HG02884 (cell line): Measurements from ENCODE around the gene LRRC27.

ENCODE experiments used
- ATAC-seq: cut with Tn5 transposase; IDR thresholded peaks from one replicate; pipeline ENCODE4 v1.9.1; 2021; ENCODE audit warnings: mild to moderate bottlenecking, moderate library complexity; ENCODE audit not compliant: unreplicated experiment

LRRC27 gene

GRCh38 chr10:132354356-132355094, 22.5 kb downstream of the LRRC27 start:
- no peak for ATAC-seq

- no peak for ATAC-seq
Observed at GRCh38 chr10:132355297-132355696, 23.3 kb downstream of the LRRC27 start.

GRCh38 chr10:132355754-132356153, 23.8 kb downstream of the LRRC27 start:
- ATAC-seq: no peak

GRCh38 chr10:132356621-132357195, 24.7 kb downstream of the LRRC27 start:
- ATAC-seq: no peak

- no peak for ATAC-seq
Observed at GRCh38 chr10:132357286-132358058, 25.5 kb downstream of the LRRC27 start.

- no peak for ATAC-seq
Observed at GRCh38 chr10:132359305-132360040, 27.5 kb downstream of the LRRC27 start.

- ATAC-seq: no peak
Observed at GRCh38 chr10:132360766-132361447, 28.9 kb downstream of the LRRC27 start.

GRCh38 chr10:132361581-132362101, 29.6 kb downstream of the LRRC27 start:
- ATAC-seq: no peak

- no peak for ATAC-seq
Observed at GRCh38 chr10:132362151-132362611, 30.2 kb downstream of the LRRC27 start.

- ATAC-seq: no peak
Observed at GRCh38 chr10:132363376-132363775, 31.4 kb downstream of the LRRC27 start.

GRCh38 chr10:132363921-132364593, 32.1 kb downstream of the LRRC27 start:
- ATAC-seq: no peak

GRCh38 chr10:132364594-132364970, 32.6 kb downstream of the LRRC27 start:
- no peak for ATAC-seq

GRCh38 chr10:132365102-132365501, 33.1 kb downstream of the LRRC27 start:
- ATAC-seq: no peak

GRCh38 chr10:132366006-132366405, 34.0 kb downstream of the LRRC27 start:
- ATAC-seq: no peak

GRCh38 chr10:132366499-132366898, 34.5 kb downstream of the LRRC27 start:
- no peak for ATAC-seq

GRCh38 chr10:132368391-132368790, 36.4 kb downstream of the LRRC27 start:
- ATAC-seq: no peak

GRCh38 chr10:132368881-132369635, 37.1 kb downstream of the LRRC27 start:
- ATAC-seq: no peak

GRCh38 chr10:132369636-132370185, 37.7 kb downstream of the LRRC27 start:
- ATAC-seq: no peak
